Nephron (organoid): ENCODE data around the gene SLC16A12.
A peak's percentile ranks its signal among the peaks of the same experiment; 100 is the strongest.

ENCODE experiments used
- H3K27ac Mint-ChIP-seq, 3 experiments: 2 replicates each; pipeline ENCODE4 v1.8.0; 2020; ENCODE audit warnings: mixed read lengths in 3 of 3, mild to moderate bottlenecking in 2 of 3, moderate library complexity in 1 of 3
- H3K27me3 Mint-ChIP-seq: 2 replicates; pipeline ENCODE4 v1.8.0; 2021; ENCODE audit warnings: low read depth, mild to moderate bottlenecking, moderate library complexity, mixed read lengths
- H3K36me3 Mint-ChIP-seq: 2 replicates; pipeline ENCODE4 v1.8.0; 2020; ENCODE audit warnings: low read depth, mixed read lengths
- H3K4me1 Mint-ChIP-seq: 2 replicates; pipeline ENCODE4 v1.8.0; 2020; ENCODE audit warnings: mixed read lengths
- H3K4me3 Mint-ChIP-seq, 3 experiments: 2 replicates each; pipeline ENCODE4 v1.8.0; 2020; ENCODE audit warnings: mild to moderate bottlenecking in 3 of 3, mixed read lengths in 3 of 3, moderate library complexity in 2 of 3
- H3K9me3 Mint-ChIP-seq: 2 replicates; pipeline ENCODE4 v1.8.0; 2020; ENCODE audit warnings: mixed read lengths
- CTCF ChIP-seq, 3 experiments: fragments of 200-600 bp; sonication (generic); IDR thresholded peaks; one replicate each; pipeline ENCODE4 v1.5.0; 2021; ENCODE audit warnings: antibody characterized with exemption in 3 of 3; ENCODE audit not compliant: unreplicated experiment in 3 of 3

The SLC16A12 gene

GRCh38 chr10:89575031-89575430 lies 39.6 kb upstream of the SLC16A12 start:
- H3K9me3 Mint-ChIP-seq: peaks cover 4% of the 10 kb centered on the region
- H3K4me1 Mint-ChIP-seq: peaks cover 5% of the 10 kb centered on the region
- H3K27me3 Mint-ChIP-seq: no peaks in the 10 kb centered on the region
- H3K27ac Mint-ChIP-seq: peak overlapping the region in 2 of 3 experiments; percentile 1 to 12
- no peak for TF ChIP-seq CTCF (IDR thresholded peaks at IDR 0.05; ENCODE audit: unreplicated experiment in 3 of 3)
- H3K36me3 Mint-ChIP-seq: peaks cover 6% of the 10 kb centered on the region
- no peak overlapping the region for H3K4me3 Mint-ChIP-seq

- peaks cover 6% of the 10 kb centered on the region for H3K36me3 Mint-ChIP-seq
- TF ChIP-seq CTCF (IDR thresholded peaks at IDR 0.05; ENCODE audit: unreplicated experiment in 3 of 3): no peak
- H3K4me1 Mint-ChIP-seq: peaks cover 5% of the 10 kb centered on the region
- H3K4me3 Mint-ChIP-seq: no peak overlapping the region
- H3K27me3 Mint-ChIP-seq: no peaks in the 10 kb centered on the region
- H3K9me3 Mint-ChIP-seq: peaks cover 4% of the 10 kb centered on the region
- peak overlapping the region in 1 of 3 experiments; percentile 17 for H3K27ac Mint-ChIP-seq
Observed at GRCh38 chr10:89574368-89574767, 39.0 kb upstream of the SLC16A12 start.

- Mint-ChIP-seq H3K9me3 (no peaks in the 10 kb centered on the region), H3K36me3 (no peaks in the 10 kb centered on the region), H3K27ac (peak overlapping the region in 2 of 3 experiments; percentile 45 to 69), H3K4me1 (peaks cover 23% of the 10 kb centered on the region), H3K4me3 (no peak overlapping the region), H3K27me3 (no peaks in the 10 kb centered on the region)
- TF ChIP-seq CTCF (IDR thresholded peaks at IDR 0.05; ENCODE audit: unreplicated experiment in 3 of 3): no peak
Observed at GRCh38 chr10:89567576-89568245, 32.3 kb upstream of the SLC16A12 start.

- H3K36me3 Mint-ChIP-seq: no peaks in the 10 kb centered on the region
- H3K4me3 Mint-ChIP-seq: no peak overlapping the region
- TF ChIP-seq CTCF (IDR thresholded peaks at IDR 0.05; ENCODE audit: unreplicated experiment in 3 of 3): no peak
- peak overlapping the region; percentile 39 to 69 (median 55) for H3K27ac Mint-ChIP-seq
- H3K27me3 Mint-ChIP-seq: no peaks in the 10 kb centered on the region
- H3K4me1 Mint-ChIP-seq: peaks cover 23% of the 10 kb centered on the region
- no peaks in the 10 kb centered on the region for H3K9me3 Mint-ChIP-seq
Observed at GRCh38 chr10:89566992-89567391, 31.6 kb upstream of the SLC16A12 start.

GRCh38 chr10:89566095-89566950 lies 30.9 kb upstream of the SLC16A12 start:
- H3K36me3 Mint-ChIP-seq: no peaks in the 10 kb centered on the region
- H3K27me3 Mint-ChIP-seq: no peaks in the 10 kb centered on the region
- peak overlapping the region; percentile 39 to 69 (median 55) for H3K27ac Mint-ChIP-seq
- H3K9me3 Mint-ChIP-seq: no peaks in the 10 kb centered on the region
- H3K4me1 Mint-ChIP-seq: peaks cover 23% of the 10 kb centered on the region
- TF ChIP-seq CTCF (IDR thresholded peaks at IDR 0.05; ENCODE audit: unreplicated experiment in 3 of 3): no peak
- no peak overlapping the region for H3K4me3 Mint-ChIP-seq
